Upper lobe of left lung (tissue), 6 donors: ENCODE data around the gene PTPRJ. TPM values are rescaled to one million over a fixed set of nuclear protein-coding genes. Genes with fewer than 3 reads are reported as not detected.

Experiments used
- ATAC-seq, 2 donors: fragments of 200-7000 bp; cut with Tn5 transposase; one replicate each; pipeline ENCODE4 v1.9.1; 2022; ENCODE audit warnings: mild to moderate bottlenecking in 2 of 2, moderate library complexity in 2 of 2; ENCODE audit not compliant: low FRiP score in 2 of 2
- DNase-seq, 2 donors: peaks; one replicate each; pipeline ENCODE4 v3.0.0-alpha.2; 2019 to 2020
- H3K27ac ChIP-seq, 4 donors: fragments of 200-600 bp; sonication (generic); one replicate each; pipeline ENCODE4 v1.5.1; 2016 to 2019
- H3K27me3 ChIP-seq, 4 donors: fragments of 200-600 bp; sonication (generic); one replicate each; pipeline ENCODE4 v1.5.1; 2017 to 2019
- H3K36me3 ChIP-seq, 4 donors: fragments of 200-600 bp; sonication (generic); one replicate each; pipeline ENCODE4 v1.5.1; 2016 to 2019
- H3K4me1 ChIP-seq, 4 donors: fragments of 200-600 bp; sonication (generic); one replicate each; pipeline ENCODE4 v1.5.1; 2018 to 2019
- H3K4me3 ChIP-seq, 4 donors: fragments of 200-600 bp; sonication (generic); one replicate each; pipeline ENCODE4 v1.5.1; 2017 to 2019; ENCODE audit warnings: mild to moderate bottlenecking in 2 of 4, moderate library complexity in 1 of 4
- H3K9me3 ChIP-seq, 4 donors: fragments of 200-600 bp; sonication (generic); one replicate each; pipeline ENCODE4 v1.5.1; 2018 to 2019
- EP300 ChIP-seq, 4 donors: sonication (generic); formaldehyde crosslinking; IDR thresholded peaks; one replicate each; pipeline ENCODE4 v1.5.1; 2017; ENCODE audit warnings: antibody characterized with exemption in 4 of 4, control low read depth in 2 of 4
- POLR2A ChIP-seq, 4 donors: fragments of 450-650 bp; IDR thresholded peaks; one replicate each; pipeline ENCODE4 v1.5.1; 2016 to 2017; ENCODE audit warnings: antibody characterized with exemption in 4 of 4, mild to moderate bottlenecking in 2 of 4
- POLR2AphosphoS5 ChIP-seq, 2 donors: sonication (generic); formaldehyde crosslinking; IDR thresholded peaks; one replicate each; pipeline ENCODE4 v1.5.1; 2017; ENCODE audit warnings: antibody characterized with exemption in 2 of 2
- WGBS, 2 donors: methylation state at CpG; one replicate each; pipeline ENCODE4 v1.1.5; 2017 to 2018; 5-methylcytosine and 5-hydroxymethylcytosine counted together
- total RNA-seq, 6 donors: library from RNA; depleted of rRNA in 4 of 6; stranded (reverse); fragments of >200 nt in 4 of 6; gene quantifications; one replicate each; pipeline versions ENCODE4 v1.1.0 to v1.2.1, GENCODE V29; 2016 to 2021
- TF ChIP-seq, protein P1 (sequence below), 6 experiments: fragments of 450-650 bp in 4 of 6; fragments of 200-600 bp in 2 of 6; sonication (generic) in 2 of 6; IDR thresholded peaks; one replicate each; pipeline ENCODE4 v1.5.1; 2016 to 2019; ENCODE audit warnings: antibody characterized with exemption in 6 of 6
- donor health status: DM: no; HTN: no; CAD: no; lungs with moderate emphysema.
- donor health status: DM: no; HTN: yes; CAD: no; lungs with severe emphysema.

The PTPRJ gene
- total RNA-seq, 6 donors from 2014 or later = 17.9 to 50.4 (median 32.9) TPM

DNA sequence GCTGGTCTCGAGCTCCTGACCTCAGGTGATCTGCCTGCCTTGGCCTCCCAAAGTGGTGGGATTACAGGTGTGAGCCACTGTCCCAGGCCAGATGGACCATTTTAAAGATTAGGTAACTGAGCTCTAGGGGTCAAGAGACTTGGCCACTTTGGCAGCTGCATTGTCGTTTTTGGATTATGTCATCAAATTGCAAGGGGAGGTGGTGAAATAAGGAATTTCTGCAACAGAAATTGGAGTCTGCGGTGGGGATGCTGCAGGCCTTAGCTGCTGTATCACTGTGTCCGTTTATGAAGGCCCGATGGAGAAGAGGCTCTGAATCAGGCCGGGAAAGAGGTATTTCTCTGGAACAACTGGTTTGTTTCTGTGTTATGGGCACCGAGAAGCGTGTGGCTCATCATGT is 34.6 kb downstream of the PTPRJ start:
- H3K9me3 ChIP-seq = no peaks in the 10 kb centered on the region
- ATAC-seq (no peak), DNase-seq (no peak)
- H3K4me3 ChIP-seq = no peak overlapping the region
- peak overlapping the region in 2 of 4 donors; percentile 51 to 76 for H3K27ac ChIP-seq
- peaks cover 58 to 80% (median 65%) of the 10 kb centered on the region in 4 donors for H3K4me1 ChIP-seq
- H3K36me3 ChIP-seq = no peaks in the 10 kb centered on the region
- TF ChIP-seq POLR2A (IDR thresholded peaks at IDR 0.05) = no peak
- TF ChIP-seq POLR2AphosphoS5 (IDR thresholded peaks at IDR 0.05) = no peak
- TF ChIP-seq, protein P1, sequence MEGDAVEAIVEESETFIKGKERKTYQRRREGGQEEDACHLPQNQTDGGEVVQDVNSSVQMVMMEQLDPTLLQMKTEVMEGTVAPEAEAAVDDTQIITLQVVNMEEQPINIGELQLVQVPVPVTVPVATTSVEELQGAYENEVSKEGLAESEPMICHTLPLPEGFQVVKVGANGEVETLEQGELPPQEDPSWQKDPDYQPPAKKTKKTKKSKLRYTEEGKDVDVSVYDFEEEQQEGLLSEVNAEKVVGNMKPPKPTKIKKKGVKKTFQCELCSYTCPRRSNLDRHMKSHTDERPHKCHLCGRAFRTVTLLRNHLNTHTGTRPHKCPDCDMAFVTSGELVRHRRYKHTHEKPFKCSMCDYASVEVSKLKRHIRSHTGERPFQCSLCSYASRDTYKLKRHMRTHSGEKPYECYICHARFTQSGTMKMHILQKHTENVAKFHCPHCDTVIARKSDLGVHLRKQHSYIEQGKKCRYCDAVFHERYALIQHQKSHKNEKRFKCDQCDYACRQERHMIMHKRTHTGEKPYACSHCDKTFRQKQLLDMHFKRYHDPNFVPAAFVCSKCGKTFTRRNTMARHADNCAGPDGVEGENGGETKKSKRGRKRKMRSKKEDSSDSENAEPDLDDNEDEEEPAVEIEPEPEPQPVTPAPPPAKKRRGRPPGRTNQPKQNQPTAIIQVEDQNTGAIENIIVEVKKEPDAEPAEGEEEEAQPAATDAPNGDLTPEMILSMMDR (IDR thresholded peaks at IDR 0.05) = no peak
- TF ChIP-seq EP300 (IDR thresholded peaks at IDR 0.05) = no peak
- no peaks in the 10 kb centered on the region for H3K27me3 ChIP-seq
- 66 to 70% methylated on average over 8 of the region's 8 CpGs for WGBS, 2 donors

DNA sequence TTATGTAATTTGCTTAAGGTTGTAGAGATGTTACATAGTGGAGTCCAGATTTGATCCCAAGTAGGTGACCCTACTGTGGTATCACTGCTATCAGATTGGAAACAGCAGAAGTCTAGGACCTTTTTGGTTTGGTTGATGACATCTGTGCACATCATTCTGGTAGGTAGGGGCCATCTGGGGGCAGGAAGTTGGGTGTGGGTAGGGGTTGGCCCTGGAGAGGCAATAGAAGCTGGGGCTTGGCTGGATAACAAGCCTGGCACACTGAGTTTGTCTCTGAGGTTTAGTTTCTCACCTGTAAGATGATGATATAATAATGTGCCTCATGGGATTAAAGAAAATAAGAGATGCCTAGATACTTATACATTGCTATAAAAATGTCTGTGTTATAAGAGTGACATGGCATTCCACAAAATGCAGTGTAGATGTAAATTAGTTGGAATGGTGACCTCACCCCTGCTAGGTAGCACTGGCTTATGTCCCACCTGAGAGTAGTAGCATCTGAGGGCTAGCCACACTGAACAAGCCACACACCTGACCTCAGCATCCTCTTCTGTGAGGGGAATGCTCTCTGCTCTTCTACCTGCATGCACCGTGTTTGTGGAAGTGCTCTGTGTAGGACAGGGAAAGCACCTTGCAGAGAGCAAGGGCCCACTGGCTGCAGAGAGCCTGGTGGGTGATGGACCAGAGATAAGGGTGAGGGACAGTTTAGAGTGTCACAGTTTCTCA is 36.9 kb downstream of the PTPRJ start:
- H3K36me3 ChIP-seq = no peaks in the 10 kb centered on the region
- H3K4me1 ChIP-seq = peaks cover 49 to 78% (median 65%) of the 10 kb centered on the region in 4 donors
- 20 to 71% methylated on average over 1 of the region's 1 CpG for whole genome bisulfite sequencing, 2 donors
- H3K27me3 ChIP-seq = no peaks in the 10 kb centered on the region
- ATAC-seq = no peak
- DNase-seq = no peak
- no peaks in the 10 kb centered on the region for H3K9me3 ChIP-seq
- H3K27ac ChIP-seq = peak overlapping the region in 1 of 4 donors; percentile 9
- no peak overlapping the region for H3K4me3 ChIP-seq
- TF ChIP-seq POLR2A (IDR thresholded peaks at IDR 0.05) = no peak
- TF ChIP-seq, protein P1 (IDR thresholded peaks at IDR 0.05) = no peak
- TF ChIP-seq POLR2AphosphoS5 (IDR thresholded peaks at IDR 0.05) = no peak
- TF ChIP-seq EP300 (IDR thresholded peaks at IDR 0.05) = no peak

DNA sequence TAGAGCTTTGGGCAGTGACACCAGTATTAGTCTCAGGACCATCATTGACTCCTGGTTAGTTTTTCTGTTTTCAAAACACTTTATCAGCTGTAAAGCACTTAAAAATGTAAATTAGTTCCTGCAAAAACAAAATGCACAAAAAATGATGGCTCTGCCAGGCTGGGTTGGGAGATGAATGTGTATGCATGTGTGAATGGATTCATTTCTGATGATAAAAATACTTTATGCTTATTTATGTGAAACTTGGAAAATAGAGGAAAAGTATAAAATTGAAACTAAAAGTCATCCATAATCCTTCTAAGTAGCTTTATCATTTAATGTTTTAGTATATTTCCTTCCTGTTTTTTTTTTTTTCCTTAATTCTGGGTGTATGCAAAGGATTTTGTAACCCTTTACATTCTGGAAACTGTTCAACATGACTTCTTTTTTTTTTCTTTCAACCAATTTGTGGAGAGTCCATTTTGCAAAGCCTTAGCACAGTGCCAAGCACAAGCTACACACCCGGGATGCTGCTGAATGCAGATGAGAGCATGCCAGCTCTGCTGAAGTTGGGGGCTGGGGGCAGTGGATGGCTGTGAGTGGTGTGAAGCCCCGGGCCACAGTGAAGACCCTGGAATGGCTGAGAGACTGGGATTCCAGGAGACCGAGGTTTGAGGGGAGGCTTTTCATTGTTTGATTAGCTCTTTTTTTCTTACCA is 37.6 kb downstream of the PTPRJ start:
- peaks cover 44 to 71% (median 60%) of the 10 kb centered on the region in 4 donors for H3K4me1 ChIP-seq
- TF ChIP-seq, protein P1 (IDR thresholded peaks at IDR 0.05) = no peak
- TF ChIP-seq EP300 (IDR thresholded peaks at IDR 0.05) = no peak
- TF ChIP-seq POLR2AphosphoS5 (IDR thresholded peaks at IDR 0.05) = no peak
- no peak for TF ChIP-seq POLR2A (IDR thresholded peaks at IDR 0.05)
- H3K27me3 ChIP-seq = no peaks in the 10 kb centered on the region
- no peak for DNase-seq
- ATAC-seq = no peak
- no peak overlapping the region for H3K4me3 ChIP-seq
- no peaks in the 10 kb centered on the region for H3K9me3 ChIP-seq
- 52 to 75% methylated on average over 3 of the region's 3 CpGs for WGBS, 2 donors
- H3K36me3 ChIP-seq = no peaks in the 10 kb centered on the region
- H3K27ac ChIP-seq = peak overlapping the region in 1 of 4 donors; percentile 78

DNA sequence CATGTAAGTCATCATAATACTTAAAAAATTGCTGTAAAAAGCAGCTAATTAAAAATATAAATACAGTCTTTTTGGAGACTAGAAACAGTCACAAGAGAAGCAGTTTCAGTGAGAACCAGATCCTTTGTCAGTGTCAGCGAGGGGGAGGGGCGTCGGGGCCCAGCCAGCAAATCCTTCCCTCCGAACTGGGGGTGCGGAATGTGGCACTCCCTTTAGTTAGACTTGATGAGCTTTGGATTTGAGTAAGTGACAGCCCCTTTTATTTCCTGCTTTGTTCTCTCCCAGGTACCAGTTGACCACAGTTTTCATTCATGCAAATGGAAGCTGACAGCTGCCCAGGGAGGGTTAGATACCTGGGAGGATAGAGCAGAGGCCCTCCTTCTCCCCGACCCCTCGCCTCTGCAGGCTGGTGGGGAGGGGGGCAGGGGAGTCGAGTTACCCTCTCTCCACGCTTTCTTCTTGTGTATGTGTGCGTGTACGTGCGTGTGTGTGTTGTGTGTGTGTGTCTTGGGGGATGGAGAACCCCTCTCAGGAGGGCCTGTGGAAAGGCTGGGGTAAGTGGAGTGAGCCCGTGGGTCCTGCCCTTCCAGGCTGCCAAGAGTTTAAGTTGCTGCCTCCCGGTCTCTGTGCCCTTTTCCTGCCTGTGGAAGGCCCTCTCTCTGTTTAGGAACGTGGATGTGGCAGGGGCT is 38.3 kb downstream of the PTPRJ start:
- Histone ChIP-seq H3K36me3 (no peaks in the 10 kb centered on the region), H3K27ac (peak overlapping the region; percentile 55 to 78 (median 68)), H3K4me1 (peaks cover 38 to 64% (median 53%) of the 10 kb centered on the region in 4 donors), H3K4me3 (no peak overlapping the region), H3K9me3 (no peaks in the 10 kb centered on the region), H3K27me3 (no peaks in the 10 kb centered on the region)
- WGBS, 2 donors = 67 to 76% methylated on average over 14 of the region's 15 CpGs
- ATAC-seq (no peak), DNase-seq (no peak)
- no peak for TF ChIP-seq EP300 (IDR thresholded peaks at IDR 0.05)
- no peak for TF ChIP-seq POLR2AphosphoS5 (IDR thresholded peaks at IDR 0.05)
- TF ChIP-seq, protein P1 (IDR thresholded peaks at IDR 0.05) = no peak
- no peak for TF ChIP-seq POLR2A (IDR thresholded peaks at IDR 0.05)
